SKM-1 treated with dmso at 0.1 percent for 144 hours (cell line): ENCODE results near the gene MMP17.
"Not testable (repeated sequence)": the region's sequence is repeated elsewhere in the genome, so short reads cannot be mapped to it uniquely, and the experiment has no call there.

Experiments used
- DNase-seq: peaks from one replicate; lab custom pipeline; 2025; ENCODE audit not compliant: unreplicated experiment; lab: John Stamatoyannopoulos, UW

The MMP17 gene

GRCh38 chr12:131862994-131863710 is 35.0 kb downstream of the MMP17 start:
- DNase-seq, result no peak

- DNase-seq, result no peak
Measured at GRCh38 chr12:131863711-131864396, 35.7 kb downstream of the MMP17 start.

GRCh38 chr12:131864469-131864868 is 36.3 kb downstream of the MMP17 start:
- no peak for DNase-seq

GRCh38 chr12:131865180-131865875 is 37.1 kb downstream of the MMP17 start:
- no peak for DNase-seq

- DNase-seq, result no peak
Measured at GRCh38 chr12:131867471-131867870, 39.3 kb downstream of the MMP17 start.

GRCh38 chr12:131867891-131868675 is 39.9 kb downstream of the MMP17 start:
- DNase-seq, result no peak

- DNase-seq, result no peak
Measured at GRCh38 chr12:131869871-131870418, 41.8 kb downstream of the MMP17 start.

GRCh38 chr12:131871677-131872076 is 43.5 kb downstream of the MMP17 start:
- no peak for DNase-seq

- DNase-seq, result no peak
Measured at GRCh38 chr12:131872154-131873051, 44.2 kb downstream of the MMP17 start.

- no peak for DNase-seq
Measured at GRCh38 chr12:131873293-131873692, 45.1 kb downstream of the MMP17 start.

GRCh38 chr12:131874972-131875371 is 46.8 kb downstream of the MMP17 start:
- DNase-seq, result not testable (repeated sequence)

GRCh38 chr12:131877216-131877615 is 49.0 kb downstream of the MMP17 start:
- not testable (repeated sequence) for DNase-seq

- not testable (repeated sequence) for DNase-seq
Measured at GRCh38 chr12:131878436-131878835, 50.2 kb downstream of the MMP17 start.

- DNase-seq, result no peak
Measured at GRCh38 chr12:131882804-131883520, 54.8 kb downstream of the MMP17 start.

GRCh38 chr12:131883521-131883900 is 55.3 kb downstream of the MMP17 start:
- no peak for DNase-seq

- DNase-seq, result not testable (repeated sequence)
Measured at GRCh38 chr12:131885076-131885475, 56.9 kb downstream of the MMP17 start.

GRCh38 chr12:131885543-131886057 is 57.4 kb downstream of the MMP17 start:
- DNase-seq, result no peak

- DNase-seq, result not testable (repeated sequence)
Measured at GRCh38 chr12:131891722-131892121, 63.5 kb downstream of the MMP17 start.
